ENCODE data around the gene COL2A1.
A peak's percentile ranks its signal among the peaks of the same experiment; 100 is the strongest.

The COL2A1 gene

DNA sequence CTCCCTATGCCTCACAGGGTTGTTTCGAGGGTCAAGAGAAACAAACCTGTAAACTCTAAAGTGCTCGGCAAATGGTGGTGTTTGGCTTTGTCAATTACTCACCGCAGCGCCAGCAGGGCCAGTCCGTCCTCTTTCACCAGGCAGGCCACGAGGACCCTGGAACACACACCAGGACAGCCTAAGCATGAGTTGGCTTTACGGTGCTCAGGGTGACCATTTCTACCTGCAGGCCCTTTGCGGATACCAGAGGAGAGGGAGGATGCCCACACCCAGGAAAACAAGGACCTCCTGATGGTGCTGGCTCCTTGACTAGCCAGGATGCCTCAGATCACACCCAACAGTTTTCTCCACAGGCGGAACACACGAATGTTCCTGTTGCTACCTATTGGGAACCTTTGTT lies 11.5 kb downstream of the COL2A1 start:
- peaks cover 8% of the 10 kb centered on the region; the same call in 1 of the 2 replicates for H3K4me1 ChIP-seq

DNA sequence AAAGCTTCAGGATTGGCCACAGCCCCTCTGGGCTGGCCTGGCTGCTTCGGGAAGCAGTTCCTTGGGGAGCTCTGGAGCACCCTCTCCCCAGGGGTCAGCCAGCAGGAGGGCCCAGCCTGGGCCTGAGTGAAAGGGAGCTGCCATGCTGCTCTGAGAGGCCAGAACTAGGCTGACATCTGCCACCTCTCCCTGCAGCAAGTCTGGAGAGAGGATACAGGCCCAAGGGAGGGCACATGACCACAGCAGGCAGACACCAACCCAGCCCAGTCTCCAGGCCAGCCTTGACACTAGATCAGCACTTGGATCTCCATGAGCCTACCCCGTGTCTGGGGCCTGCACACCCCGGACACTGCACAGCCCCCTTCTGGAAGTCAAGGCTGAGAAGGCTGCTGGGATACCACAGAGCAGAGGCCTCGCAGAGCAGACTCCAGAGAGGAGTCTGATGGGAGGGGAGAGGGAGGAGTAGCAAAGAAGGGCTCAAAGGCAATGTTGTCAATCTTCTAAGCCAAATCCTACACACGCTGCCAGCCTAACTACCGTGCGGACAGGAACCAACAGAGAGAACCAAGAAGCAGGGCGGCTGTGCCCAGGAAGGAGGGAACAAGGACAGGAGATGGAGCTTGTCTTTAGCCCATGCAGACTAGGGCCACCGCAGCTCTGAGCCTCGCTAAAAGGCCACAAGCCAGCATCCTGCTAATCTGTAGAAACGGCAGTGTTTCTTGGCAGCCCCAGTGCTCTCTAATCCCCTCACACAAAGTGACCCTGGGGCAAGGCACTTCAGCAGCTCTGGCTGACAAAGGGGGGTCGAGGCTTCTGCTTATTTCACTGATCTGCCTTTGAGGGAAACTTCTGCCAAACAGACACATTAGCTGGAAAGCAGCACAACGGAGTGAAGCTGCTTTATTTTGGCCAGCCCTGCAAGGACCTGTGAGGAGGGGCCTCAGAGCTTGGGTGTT lies 12.9 kb downstream of the COL2A1 start:
- TF ChIP-seq CTCF (IDR thresholded peaks at IDR 0.05; ENCODE audit: low read depth, low read length): no peak
- no peak overlapping the region for H3K4me3 ChIP-seq (ENCODE audit: low read depth, low read length)
- H3K27me3 ChIP-seq: peaks cover 4% of the 10 kb centered on the region
- H3K36me3 ChIP-seq: no peaks in the 10 kb centered on the region
- H3K4me1 ChIP-seq: peaks cover 8% of the 10 kb centered on the region; the same call in 1 of the 2 replicates
- H3K9me3 ChIP-seq: no peaks in the 10 kb centered on the region
- peak; percentile 39 for DNase-seq

More for the DNA sequence above, 11.5 kb downstream of the COL2A1 start:
- H3K27me3 ChIP-seq: peaks cover 18% of the 10 kb centered on the region
- no peak for TF ChIP-seq CTCF (IDR thresholded peaks at IDR 0.05; ENCODE audit: low read depth, low read length)
- H3K4me3 ChIP-seq (ENCODE audit: low read depth, low read length): no peak overlapping the region
- no peaks in the 10 kb centered on the region for H3K9me3 ChIP-seq
- DNase-seq: no peak
- H3K36me3 ChIP-seq: no peaks in the 10 kb centered on the region

GRCh38 chr12:47990351-47991105 lies 13.7 kb downstream of the COL2A1 start:
- Histone ChIP-seq H3K27me3 (no peaks in the 10 kb centered on the region; the same call in 1 of the 2 replicates), H3K4me1 (peaks cover 8% of the 10 kb centered on the region; the same call in 1 of the 2 replicates), H3K36me3 (no peaks in the 10 kb centered on the region), H3K4me3 (ENCODE audit: low read depth, low read length) (no peak overlapping the region), H3K9me3 (no peaks in the 10 kb centered on the region)
- DNase-seq: no peak
- no peak for TF ChIP-seq CTCF (IDR thresholded peaks at IDR 0.05; ENCODE audit: low read depth, low read length)

DNA sequence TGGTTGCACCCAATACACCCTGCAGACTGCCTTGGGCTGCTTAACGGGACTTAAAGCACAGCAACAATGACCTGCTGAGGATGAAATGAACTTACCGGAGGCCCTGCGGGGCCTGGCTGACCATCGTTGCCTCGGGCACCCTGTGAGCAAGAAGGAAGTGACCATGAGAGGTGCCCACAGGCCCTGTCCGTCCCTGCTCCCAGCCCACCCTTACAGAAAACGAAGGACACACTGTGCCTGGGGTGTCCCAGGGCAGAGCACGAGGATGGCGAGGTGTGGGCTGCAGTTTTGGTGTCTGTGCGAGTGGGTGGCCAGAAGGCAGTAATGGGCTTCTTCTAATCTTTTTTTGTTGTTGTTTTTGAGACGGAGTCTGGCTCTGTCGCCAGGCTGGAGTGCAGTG lies 14.6 kb downstream of the COL2A1 start:
- Histone ChIP-seq H3K27me3 (no peaks in the 10 kb centered on the region), H3K4me3 (ENCODE audit: low read depth, low read length) (no peak overlapping the region), H3K4me1 (peaks cover 8% of the 10 kb centered on the region; the same call in 1 of the 2 replicates), H3K9me3 (no peaks in the 10 kb centered on the region), H3K36me3 (no peaks in the 10 kb centered on the region)
- TF ChIP-seq CTCF (IDR thresholded peaks at IDR 0.05; ENCODE audit: low read depth, low read length): no peak
- no peak for DNase-seq

DNA sequence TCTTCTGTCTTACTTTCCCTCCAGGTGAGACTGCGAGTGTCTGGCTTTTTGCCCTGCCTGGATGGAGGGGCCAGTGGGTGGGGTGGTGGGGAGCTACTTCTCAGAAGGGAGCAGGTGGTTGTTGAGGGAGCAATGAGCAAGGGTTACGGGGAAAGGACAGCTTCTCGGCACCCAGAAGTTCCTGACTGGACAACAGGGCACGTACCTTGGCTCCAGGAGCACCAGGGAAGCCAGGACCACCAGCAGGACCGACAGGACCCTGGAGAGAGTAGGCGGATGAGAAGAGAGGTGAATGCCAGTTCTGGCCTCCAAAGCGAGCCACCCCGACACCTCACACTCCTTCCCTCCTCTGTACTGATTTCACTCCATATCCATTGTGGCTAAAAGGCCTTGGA lies 15.3 kb downstream of the COL2A1 start:
- peaks cover 8% of the 10 kb centered on the region; the same call in 1 of the 2 replicates for H3K4me1 ChIP-seq

More for the DNA sequence above, 15.3 kb downstream of the COL2A1 start:
- Histone ChIP-seq H3K27me3 (no peaks in the 10 kb centered on the region), H3K9me3 (no peaks in the 10 kb centered on the region), H3K4me3 (ENCODE audit: low read depth, low read length) (no peak overlapping the region), H3K36me3 (no peaks in the 10 kb centered on the region)
- TF ChIP-seq CTCF (IDR thresholded peaks at IDR 0.05; ENCODE audit: low read depth, low read length): no peak
- DNase-seq: no peak
